GM19467 (cell line): Measurements from ENCODE around the gene OR5T2.
"Not testable (repeated sequence)": the region's sequence is repeated elsewhere in the genome, so short reads cannot be mapped to it uniquely, and the experiment has no call there.

Experiments
- ATAC-seq: cut with Tn5 transposase; IDR thresholded peaks from one replicate; pipeline ENCODE4 v1.9.1; 2021; ENCODE audit warnings: mild to moderate bottlenecking, moderate library complexity; ENCODE audit not compliant: unreplicated experiment

The OR5T2 gene

GRCh38 chr11:56234155-56234554, at the start of gene OR5T2:
TSS of gene OR5T2 (minus strand) at chr11:56234255. CDS start at chr11:56233062, 1,193 bp downstream.
- no peak for ATAC-seq

GRCh38 chr11:56273854-56274253, 39.8 kb upstream of the OR5T2 start, which contains the start of gene OR5T1:
TSS of gene OR5T1 (plus strand) at chr11:56274154. CDS start at chr11:56275639, 1,485 bp downstream.
- no peak for ATAC-seq

- ATAC-seq: no peak
Observed at GRCh38 chr11:56271092-56271491, 37.0 kb upstream of the OR5T2 start.

- ATAC-seq: no peak
Observed at GRCh38 chr11:56251954-56252353, 17.9 kb upstream of the OR5T2 start, which contains the start of gene OR5T3. TSS of gene OR5T3 (plus strand) at chr11:56252254. CDS start at chr11:56252254, 0 bp downstream.

- not testable (repeated sequence) for ATAC-seq
Observed at GRCh38 chr11:56219735-56220134, 14.3 kb downstream of the OR5T2 start.

GRCh38 chr11:56214537-56214936, 19.5 kb downstream of the OR5T2 start:
- no peak for ATAC-seq

GRCh38 chr11:56207790-56208189, 26.3 kb downstream of the OR5T2 start:
- no peak for ATAC-seq

GRCh38 chr11:56197367-56197766, 36.7 kb downstream of the OR5T2 start:
- no peak for ATAC-seq

GRCh38 chr11:56196705-56197104, 37.4 kb downstream of the OR5T2 start:
- ATAC-seq: no peak

GRCh38 chr11:56188602-56189001, 45.5 kb downstream of the OR5T2 start:
- no peak for ATAC-seq

- ATAC-seq: no peak
Observed at GRCh38 chr11:56183459-56183858, 50.6 kb downstream of the OR5T2 start.
